Adipocyte (in vitro differentiated cells): ENCODE results near the gene GRIK4.
A peak's percentile ranks its signal among the peaks of the same experiment; 100 is the strongest.

ENCODE experiments used
- DNase-seq: peaks from one replicate; pipeline ENCODE4 v3.0.0-alpha.2; 2015; ENCODE audit warnings: low read depth
- H3K27me3 ChIP-seq: replicated peaks from 2 replicates; pipeline ENCODE4 v1.7.0; 2013; ENCODE audit warnings: mild to moderate bottlenecking, low read length, moderate library complexity; ENCODE audit not compliant: control insufficient read depth, insufficient read depth
- H3K36me3 ChIP-seq: 2 replicates; pipeline ENCODE4 v1.7.0; 2013; ENCODE audit warnings: low read length, mild to moderate bottlenecking, moderate library complexity; ENCODE audit not compliant: control insufficient read depth, insufficient read depth, severe bottlenecking
- H3K4me1 ChIP-seq: 2 replicates; pipeline ENCODE4 v1.7.0; 2013; ENCODE audit warnings: mild to moderate bottlenecking, low read length, moderate library complexity; ENCODE audit not compliant: control insufficient read depth, insufficient read depth
- H3K4me3 ChIP-seq: 2 replicates; pipeline ENCODE4 v1.7.0; 2013; ENCODE audit warnings: mild to moderate bottlenecking, low read length, moderate library complexity
- H3K9ac ChIP-seq: 2 replicates; pipeline ENCODE4 v1.7.0; 2013; ENCODE audit warnings: mild to moderate bottlenecking, low read length, moderate library complexity
- H3K9me3 ChIP-seq: 2 replicates; pipeline ENCODE4 v1.7.0; 2013; ENCODE audit warnings: mild to moderate bottlenecking, low read length, moderate library complexity; ENCODE audit not compliant: control insufficient read depth

The GRIK4 gene

GRCh38 chr11:120718171-120718570, 206.6 kb downstream of the GRIK4 start:
- Histone ChIP-seq H3K4me1 (no peaks in the 10 kb centered on the region), H3K9ac (no peak overlapping the region), H3K9me3 (no peaks in the 10 kb centered on the region), H3K4me3 (no peak overlapping the region), H3K36me3 (no peaks in the 10 kb centered on the region), H3K27me3 (peaks cover 29% of the 10 kb centered on the region)
- no peak for DNase-seq

- Histone ChIP-seq H3K4me3 (no peak overlapping the region), H3K36me3 (no peaks in the 10 kb centered on the region), H3K4me1 (no peaks in the 10 kb centered on the region), H3K27me3 (peaks cover 29% of the 10 kb centered on the region), H3K9me3 (no peaks in the 10 kb centered on the region), H3K9ac (no peak overlapping the region)
- DNase-seq, result no peak
Measured at GRCh38 chr11:120719348-120719747, 207.8 kb downstream of the GRIK4 start.

- Histone ChIP-seq H3K36me3 (no peaks in the 10 kb centered on the region), H3K9me3 (peaks cover 6% of the 10 kb centered on the region), H3K4me1 (no peaks in the 10 kb centered on the region), H3K9ac (no peak overlapping the region), H3K4me3 (no peak overlapping the region), H3K27me3 (peaks cover 16% of the 10 kb centered on the region)
- DNase-seq, result no peak
Measured at GRCh38 chr11:120720760-120721159, 209.2 kb downstream of the GRIK4 start.

GRCh38 chr11:120722524-120722923, 211.0 kb downstream of the GRIK4 start:
- H3K9me3 ChIP-seq, result peaks cover 23% of the 10 kb centered on the region
- H3K36me3 ChIP-seq, result no peaks in the 10 kb centered on the region
- DNase-seq, result no peak
- peaks cover 9% of the 10 kb centered on the region for H3K27me3 ChIP-seq
- H3K4me3 ChIP-seq, result no peak overlapping the region
- H3K9ac ChIP-seq, result no peak overlapping the region
- no peaks in the 10 kb centered on the region for H3K4me1 ChIP-seq

- Histone ChIP-seq H3K9me3 (peaks cover 36% of the 10 kb centered on the region), H3K27me3 (peaks cover 4% of the 10 kb centered on the region), H3K36me3 (no peaks in the 10 kb centered on the region), H3K4me1 (no peaks in the 10 kb centered on the region), H3K9ac (no peak overlapping the region), H3K4me3 (no peak overlapping the region)
- DNase-seq, result no peak
Measured at GRCh38 chr11:120723751-120724150, 212.2 kb downstream of the GRIK4 start.

- no peak overlapping the region for H3K4me3 ChIP-seq
- no peaks in the 10 kb centered on the region for H3K27me3 ChIP-seq
- no peaks in the 10 kb centered on the region for H3K36me3 ChIP-seq
- H3K9ac ChIP-seq, result no peak overlapping the region
- DNase-seq, result no peak
- peaks cover 54% of the 10 kb centered on the region for H3K9me3 ChIP-seq
- no peaks in the 10 kb centered on the region for H3K4me1 ChIP-seq
Measured at GRCh38 chr11:120727752-120728151, 216.2 kb downstream of the GRIK4 start.

- DNase-seq, result no peak
- H3K4me1 ChIP-seq, result no peaks in the 10 kb centered on the region
- no peak overlapping the region for H3K4me3 ChIP-seq
- peaks cover 3% of the 10 kb centered on the region for H3K27me3 ChIP-seq
- H3K36me3 ChIP-seq, result no peaks in the 10 kb centered on the region
- H3K9ac ChIP-seq, result no peak overlapping the region
- H3K9me3 ChIP-seq, result peaks cover 11% of the 10 kb centered on the region
Measured at GRCh38 chr11:120735035-120735434, 223.5 kb downstream of the GRIK4 start.

- H3K4me3 ChIP-seq, result no peak overlapping the region
- DNase-seq, result no peak
- H3K27me3 ChIP-seq, result peaks cover 3% of the 10 kb centered on the region
- H3K36me3 ChIP-seq, result no peaks in the 10 kb centered on the region
- H3K4me1 ChIP-seq, result no peaks in the 10 kb centered on the region
- H3K9ac ChIP-seq, result no peak overlapping the region
- H3K9me3 ChIP-seq, result no peaks in the 10 kb centered on the region
Measured at GRCh38 chr11:120738516-120739046, 227.0 kb downstream of the GRIK4 start.

- H3K36me3 ChIP-seq, result no peaks in the 10 kb centered on the region
- H3K27me3 ChIP-seq, result peaks cover 3% of the 10 kb centered on the region
- no peak overlapping the region for H3K4me3 ChIP-seq
- H3K4me1 ChIP-seq, result no peaks in the 10 kb centered on the region
- no peak overlapping the region for H3K9ac ChIP-seq
- H3K9me3 ChIP-seq, result no peaks in the 10 kb centered on the region
- no peak for DNase-seq
Measured at GRCh38 chr11:120739780-120740179, 228.2 kb downstream of the GRIK4 start.

GRCh38 chr11:120740380-120740779, 228.8 kb downstream of the GRIK4 start:
- no peaks in the 10 kb centered on the region for H3K4me1 ChIP-seq
- no peaks in the 10 kb centered on the region for H3K9me3 ChIP-seq
- DNase-seq, result no peak
- no peak overlapping the region for H3K9ac ChIP-seq
- H3K36me3 ChIP-seq, result no peaks in the 10 kb centered on the region
- H3K27me3 ChIP-seq, result peaks cover 3% of the 10 kb centered on the region
- H3K4me3 ChIP-seq, result no peak overlapping the region

GRCh38 chr11:120744016-120744994, 232.8 kb downstream of the GRIK4 start:
- DNase-seq, result peak; percentile 1
- Histone ChIP-seq H3K4me1 (no peaks in the 10 kb centered on the region), H3K27me3 (peaks cover 30% of the 10 kb centered on the region), H3K36me3 (no peaks in the 10 kb centered on the region), H3K4me3 (no peak overlapping the region), H3K9ac (no peak overlapping the region), H3K9me3 (peaks cover 3% of the 10 kb centered on the region)
